NCI-H2029 (cell line): Measurements from ENCODE around the gene CXorf65.

ENCODE experiments used
- DNase-seq: peaks from one replicate; lab custom pipeline; 2025; lab: John Stamatoyannopoulos, UW

The CXorf65 gene

DNA sequence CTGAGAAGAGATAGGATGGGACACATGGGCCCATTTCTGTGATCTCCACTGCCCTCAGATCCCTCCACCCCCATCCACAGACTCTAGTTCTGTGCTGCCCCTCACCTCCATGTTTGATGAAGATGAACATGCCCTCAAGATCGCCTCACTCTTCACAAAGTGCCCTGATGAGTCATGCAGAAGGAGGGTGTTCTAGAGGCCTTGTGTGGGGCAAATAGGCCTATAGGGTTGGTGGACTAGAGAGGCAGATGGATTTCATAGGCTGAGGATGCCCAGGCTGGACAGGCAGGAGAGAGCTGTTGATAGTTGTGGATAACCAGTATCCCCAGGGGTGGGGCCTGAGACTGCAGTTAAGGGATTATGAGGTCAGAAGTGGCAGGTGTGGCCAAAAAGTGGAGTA lies at the start of gene CXorf65:
TSS of gene CXorf65 (minus strand) at position 314 of the 400 bp plus-strand sequence. CDS start at position 130, 184 bp downstream.
- no peak for DNase-seq

DNA sequence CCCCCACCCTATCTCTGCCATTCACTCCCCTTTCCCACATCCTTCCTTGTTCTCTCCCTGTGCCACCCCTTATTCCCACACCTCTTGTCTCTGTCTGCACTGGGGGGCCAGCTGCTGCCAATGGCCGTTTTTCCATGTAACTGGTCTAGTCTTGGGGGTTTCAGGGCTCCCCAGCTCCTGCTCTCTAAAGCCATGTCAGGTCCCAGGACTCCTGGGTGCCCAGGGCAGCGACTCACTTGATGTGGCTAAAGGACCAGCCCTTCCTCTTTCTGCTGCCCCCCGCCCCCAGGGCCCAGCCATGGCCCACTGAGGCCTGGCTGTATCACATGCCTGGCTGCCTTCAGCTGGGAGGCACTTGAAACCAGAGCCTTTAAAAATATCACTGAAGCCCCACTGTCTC lies 48.1 kb upstream of the CXorf65 start:
- DNase-seq = no peak

DNA sequence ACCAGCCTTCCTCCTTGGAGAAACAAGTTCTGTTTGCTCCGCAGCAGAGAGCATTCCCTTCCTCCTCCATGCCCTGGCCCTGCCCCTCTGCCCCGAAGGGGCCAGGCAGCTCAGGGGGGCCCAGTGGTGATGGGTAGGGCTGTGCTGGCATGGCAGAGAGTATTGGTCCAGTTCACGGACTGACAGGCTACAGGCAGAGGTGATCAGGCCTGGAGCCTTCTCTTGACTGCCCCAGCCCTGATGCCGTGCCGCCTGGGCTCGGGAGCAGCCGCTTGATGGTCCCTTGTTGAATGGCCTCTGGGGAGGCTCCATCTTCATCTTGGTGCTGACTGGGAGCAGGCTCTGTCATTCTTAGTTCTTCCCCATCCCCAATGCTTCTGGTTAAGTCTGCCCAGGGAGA lies 47.7 kb upstream of the CXorf65 start:
- DNase-seq = no peak

DNA sequence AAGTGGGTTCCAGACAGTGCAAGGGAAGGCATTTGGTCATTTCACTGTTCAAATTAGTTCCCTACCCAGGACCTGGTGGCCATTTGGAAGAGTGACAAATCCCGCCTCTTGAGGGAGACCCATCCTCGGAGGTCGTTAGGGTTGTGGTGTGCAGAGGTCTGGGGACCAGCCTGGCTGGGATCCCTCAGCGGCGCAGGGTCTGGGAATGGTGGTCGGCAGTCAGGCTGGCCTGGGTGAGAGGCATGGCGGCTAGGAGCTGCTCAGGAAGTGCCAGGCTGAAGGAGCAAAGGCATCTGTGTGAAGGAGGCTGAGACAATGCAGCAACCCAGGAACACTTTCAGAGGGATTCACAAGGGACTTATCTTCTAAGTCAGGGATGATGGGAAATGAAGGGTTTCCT lies 44.8 kb upstream of the CXorf65 start:
- DNase-seq = no peak

DNA sequence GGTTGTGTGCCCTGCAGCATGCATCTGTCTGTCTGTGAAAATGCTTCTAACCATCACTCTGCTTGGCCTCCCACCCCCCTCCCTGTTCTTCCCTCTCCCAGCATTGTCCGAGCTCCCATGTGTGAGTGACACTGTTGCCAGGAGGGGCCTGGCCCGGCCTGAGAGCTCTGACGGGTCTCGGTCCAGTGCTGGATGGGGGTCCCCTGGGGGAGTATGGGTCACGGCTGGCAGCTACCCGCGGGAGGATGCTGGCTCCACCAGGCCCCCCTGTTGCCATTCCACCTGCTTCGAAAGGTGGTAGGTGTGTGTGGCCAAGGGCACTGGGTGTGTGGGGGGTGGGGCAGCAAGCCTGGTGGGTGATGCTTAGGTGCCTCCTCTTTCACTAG lies 41.7 kb upstream of the CXorf65 start:
- no peak for DNase-seq

DNA sequence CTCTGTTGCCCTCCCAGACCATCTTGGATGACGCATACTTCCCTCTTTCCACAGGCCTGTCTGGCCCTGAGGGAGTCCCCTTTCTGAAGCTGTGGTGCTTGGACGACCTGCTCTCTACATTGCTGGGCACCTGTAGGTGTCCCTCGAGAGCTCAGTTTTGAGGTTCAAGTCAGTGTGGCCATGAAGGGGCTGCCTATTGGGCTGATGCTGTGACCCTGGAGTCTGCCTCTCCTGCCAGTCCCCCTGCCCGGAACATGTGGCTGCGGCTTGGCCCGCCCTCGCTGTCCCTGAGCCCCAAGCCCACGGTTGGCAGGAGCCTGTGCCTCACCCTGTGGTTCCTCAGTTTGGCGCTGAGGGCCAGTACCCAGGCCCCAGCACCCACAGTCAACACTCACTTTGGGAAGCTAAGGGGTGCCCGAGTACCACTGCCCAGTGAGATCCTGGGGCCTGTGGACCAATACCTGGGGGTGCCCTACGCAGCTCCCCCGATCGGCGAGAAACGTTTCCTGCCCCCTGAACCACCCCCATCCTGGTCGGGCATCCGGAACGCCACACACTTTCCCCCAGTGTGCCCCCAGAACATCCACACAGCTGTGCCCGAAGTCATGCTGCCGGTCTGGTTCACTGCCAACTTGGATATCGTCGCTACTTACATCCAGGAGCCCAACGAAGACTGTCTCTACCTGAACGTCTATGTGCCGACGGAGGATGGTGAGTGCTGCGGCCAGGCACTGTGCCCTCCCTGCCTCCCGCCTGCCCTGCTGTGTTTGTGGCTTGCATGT lies 41.1 kb upstream of the CXorf65 start:
- DNase-seq = no peak

DNA sequence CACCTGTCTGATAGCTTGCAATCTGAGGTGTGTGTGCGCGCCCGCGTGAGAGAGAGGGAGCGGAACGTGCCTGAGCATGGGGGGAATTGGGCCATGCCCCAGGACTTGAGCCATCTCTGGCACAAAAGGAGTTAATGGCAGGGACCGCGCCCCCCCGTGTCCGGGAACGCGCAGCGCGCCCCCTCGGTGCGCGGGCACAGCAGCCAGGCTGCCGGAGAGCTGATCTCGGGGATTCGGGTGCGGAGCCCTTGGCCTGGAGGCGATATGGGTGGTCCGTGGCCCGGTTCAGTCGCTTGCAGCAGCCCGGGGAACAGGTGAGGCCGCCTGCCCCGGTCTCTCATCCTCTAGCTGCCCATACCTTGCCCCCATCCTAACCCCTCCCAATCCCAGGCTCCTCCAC lies 38.1 kb upstream of the CXorf65 start, which contains the start of gene NLGN3:
TSS of gene NLGN3 (plus strand) at position 191 of the 400 bp plus-strand sequence. CDS start 2,909 bp downstream, outside the sequence.
- no peak for DNase-seq

DNA sequence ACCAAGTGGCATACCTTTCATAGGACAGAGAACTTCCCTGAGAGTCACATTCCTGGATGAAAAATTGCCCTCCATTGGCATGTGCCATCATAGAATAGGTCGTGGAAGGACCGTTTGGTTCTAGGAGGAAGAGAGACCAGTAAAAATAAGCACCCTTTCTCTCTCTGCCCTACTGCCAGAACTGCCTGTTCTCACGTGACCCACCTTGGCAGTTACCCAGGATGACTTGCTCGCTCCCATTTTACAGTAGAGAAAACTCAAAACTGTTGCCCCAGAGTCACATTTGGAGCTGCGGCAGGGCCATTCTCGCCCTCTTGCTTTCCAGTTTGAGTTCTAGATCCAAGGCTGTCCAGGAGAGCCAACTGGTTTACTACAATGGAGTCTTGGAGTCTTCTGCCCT lies 37.0 kb upstream of the CXorf65 start:
- DNase-seq = peak; percentile 8

DNA sequence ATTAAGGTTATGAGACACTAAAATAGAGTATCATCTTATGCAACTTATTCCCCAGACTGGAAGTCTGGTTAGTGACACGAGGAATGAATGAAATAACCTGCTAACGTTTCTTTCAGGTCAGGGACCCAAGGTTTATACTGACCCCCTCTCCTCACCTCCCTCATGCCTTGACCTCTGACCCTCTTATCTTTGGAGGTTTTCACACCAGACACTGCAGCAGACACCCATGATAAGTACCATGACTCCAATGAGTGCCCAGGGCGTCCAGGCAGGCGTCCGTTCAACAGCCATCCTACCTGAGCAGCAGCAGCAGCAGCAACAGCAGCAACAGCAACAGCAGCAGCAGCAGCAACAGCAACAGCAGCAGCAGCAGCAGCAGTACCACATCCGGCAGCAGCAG lies 33.9 kb upstream of the CXorf65 start:
- no peak for DNase-seq

DNA sequence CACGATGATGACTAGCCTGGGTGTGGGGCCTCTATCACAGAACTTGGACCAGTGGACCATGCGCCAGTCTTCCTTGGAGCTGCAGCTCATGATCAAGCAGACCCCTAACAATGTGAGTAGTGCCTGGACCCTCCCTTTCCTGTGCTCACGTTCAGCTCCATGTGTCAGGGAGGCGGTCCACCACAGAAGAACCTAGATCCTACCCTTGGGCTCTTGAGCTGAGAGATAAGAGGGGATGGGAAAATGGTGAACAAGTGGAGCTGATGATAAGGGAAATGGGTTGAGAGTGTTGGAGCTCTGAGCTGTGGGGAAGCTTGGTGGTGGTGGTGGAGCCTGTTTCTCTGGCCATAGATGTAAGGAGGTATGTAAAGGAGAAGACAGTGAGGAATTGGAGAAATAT lies 25.0 kb upstream of the CXorf65 start:
- DNase-seq = no peak

DNA sequence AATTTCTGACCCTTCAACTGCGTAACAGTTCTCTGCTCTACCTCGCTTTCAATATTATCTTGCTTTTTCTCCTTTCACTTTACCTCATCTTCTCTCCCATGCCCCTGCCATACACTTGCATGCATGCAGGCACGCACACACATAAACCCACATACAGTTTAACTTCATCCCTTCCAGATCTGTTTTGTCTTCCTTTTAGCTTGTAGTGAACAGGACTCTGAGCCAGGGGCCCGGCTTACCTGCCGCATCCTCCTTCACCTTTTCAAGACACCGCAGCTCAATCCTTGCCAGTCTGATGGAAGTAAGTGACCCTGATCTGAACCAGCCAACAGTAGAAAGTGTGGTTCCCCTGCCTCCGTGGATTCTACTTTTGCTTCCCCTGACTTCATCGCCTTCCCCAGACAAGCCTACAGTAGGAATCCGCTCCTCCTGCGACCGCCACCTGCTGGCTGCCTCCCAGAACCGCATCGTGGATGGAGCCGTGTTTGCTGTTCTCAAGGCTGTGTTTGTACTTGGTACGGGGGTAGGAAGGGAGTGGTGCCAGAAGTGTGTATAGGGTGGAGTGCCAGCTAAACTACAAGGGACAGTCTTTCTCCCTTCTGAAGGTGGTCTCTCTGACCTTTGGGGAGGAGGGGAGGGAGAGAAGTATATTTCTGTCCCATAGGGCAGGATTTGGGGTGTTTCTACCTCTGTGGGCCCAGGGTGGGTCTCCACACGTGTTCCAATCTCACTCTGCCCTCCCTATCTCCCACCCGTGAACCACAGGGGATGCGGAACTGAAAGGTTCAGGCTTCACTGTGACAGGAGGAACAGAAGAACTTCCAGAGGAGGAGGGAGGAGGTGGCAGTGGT lies 22.6 kb upstream of the CXorf65 start:
- no peak for DNase-seq

DNA sequence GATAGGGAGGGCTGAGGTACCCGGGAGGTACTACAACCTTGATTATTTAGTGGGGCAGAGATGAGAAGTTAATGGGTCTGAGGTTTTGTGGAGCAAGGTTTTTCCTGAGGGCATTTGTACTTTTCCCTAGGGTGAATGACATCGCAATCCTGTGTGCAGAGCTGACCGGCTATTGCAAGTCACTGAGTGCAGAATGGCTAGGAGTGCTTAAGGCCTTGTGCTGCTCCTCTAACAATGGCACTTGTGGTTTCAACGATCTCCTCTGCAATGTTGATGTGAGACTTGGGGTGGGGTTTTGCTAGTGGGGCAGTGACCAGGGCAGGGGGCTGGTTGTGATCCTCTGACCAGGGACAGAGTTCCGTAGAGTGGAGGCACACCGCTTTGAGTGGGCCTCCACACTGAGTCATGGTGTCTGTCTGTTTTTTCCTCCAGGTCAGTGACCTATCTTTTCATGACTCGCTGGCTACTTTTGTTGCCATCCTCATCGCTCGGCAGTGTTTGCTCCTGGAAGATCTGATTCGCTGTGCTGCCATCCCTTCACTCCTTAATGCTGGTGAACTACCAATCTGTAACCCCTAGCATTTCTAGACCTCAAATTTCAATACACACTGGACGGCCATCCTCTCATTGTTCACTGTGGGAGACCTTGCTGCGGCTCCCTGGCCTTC lies 21.8 kb upstream of the CXorf65 start:
- DNase-seq = no peak

DNA sequence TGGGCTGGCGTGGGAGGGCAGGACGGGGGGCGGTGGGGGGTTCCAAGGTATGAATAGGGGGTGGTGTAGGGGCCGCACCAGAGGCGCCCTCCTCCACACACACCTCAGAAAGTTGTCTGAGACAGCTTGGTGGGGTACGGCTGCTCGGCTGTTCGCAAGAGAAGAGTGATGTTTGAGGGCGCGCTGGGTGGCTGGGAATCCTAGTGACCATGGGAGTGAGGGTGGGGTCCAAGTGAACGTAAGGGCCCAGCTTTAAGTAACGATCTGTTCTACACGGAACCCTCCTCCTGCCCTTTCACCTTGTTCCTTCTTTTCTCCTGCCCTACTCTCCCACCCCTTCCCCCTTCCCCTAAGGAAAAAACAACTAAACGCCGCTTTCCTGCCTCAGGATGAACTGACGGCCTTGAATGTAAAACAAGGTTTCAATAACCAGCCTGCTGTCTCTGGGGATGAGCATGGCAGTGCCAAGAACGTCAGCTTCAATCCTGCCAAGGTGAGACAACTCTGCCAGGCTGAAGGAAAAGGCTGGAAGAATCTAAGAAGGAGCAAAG lies 12.5 kb upstream of the CXorf65 start:
- DNase-seq = no peak

DNA sequence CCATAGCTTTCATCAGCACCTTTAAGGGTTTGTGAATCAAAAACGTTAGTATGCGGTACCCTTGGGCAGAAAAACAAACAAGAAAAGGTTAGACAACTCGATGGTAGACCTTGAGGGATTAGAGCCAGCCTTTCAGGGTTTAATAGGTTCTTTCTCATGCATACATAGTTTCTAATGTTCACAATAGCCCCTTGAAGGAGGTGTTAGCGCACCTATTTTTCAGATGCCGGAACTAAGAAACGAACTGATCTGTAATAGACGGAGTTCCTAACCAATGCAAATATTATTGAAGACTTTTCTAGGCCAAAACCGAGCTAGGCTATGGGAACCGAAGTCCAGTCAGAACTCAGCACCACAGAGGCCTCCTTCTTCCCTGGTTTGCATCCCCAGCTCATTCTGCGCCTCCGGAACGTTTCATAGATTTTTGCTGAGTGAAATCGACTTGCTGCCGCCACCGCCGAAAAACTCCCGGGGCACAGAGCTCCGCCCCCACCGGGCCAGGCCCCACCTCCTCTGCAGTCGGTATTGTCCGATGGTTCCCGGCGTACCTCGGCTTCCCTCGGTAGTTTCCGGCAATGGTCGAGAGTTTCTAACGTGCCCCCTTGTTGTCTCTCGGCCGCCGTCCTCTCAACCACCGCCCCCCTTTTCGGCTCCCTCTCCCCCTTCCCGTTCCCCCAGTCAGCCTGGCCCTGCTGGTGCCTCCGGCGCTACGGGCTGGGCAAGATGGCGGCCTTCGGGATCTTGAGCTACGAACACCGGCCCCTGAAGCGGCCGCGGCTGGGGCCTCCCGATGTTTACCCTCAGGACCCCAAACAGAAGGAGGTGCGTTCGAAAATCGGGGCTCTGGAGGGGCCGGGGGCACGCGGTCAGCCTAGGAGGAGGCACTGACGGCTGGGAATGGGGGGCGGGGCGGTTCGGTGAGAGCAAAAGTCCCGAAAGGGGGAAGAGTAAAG lies 11.8 kb upstream of the CXorf65 start, which contains the start of gene MED12:
TSS of gene MED12 (plus strand) at position 565 of the 953 bp plus-strand sequence. CDS start at position 724, 159 bp downstream.
- DNase-seq = peak; percentile 18

DNA sequence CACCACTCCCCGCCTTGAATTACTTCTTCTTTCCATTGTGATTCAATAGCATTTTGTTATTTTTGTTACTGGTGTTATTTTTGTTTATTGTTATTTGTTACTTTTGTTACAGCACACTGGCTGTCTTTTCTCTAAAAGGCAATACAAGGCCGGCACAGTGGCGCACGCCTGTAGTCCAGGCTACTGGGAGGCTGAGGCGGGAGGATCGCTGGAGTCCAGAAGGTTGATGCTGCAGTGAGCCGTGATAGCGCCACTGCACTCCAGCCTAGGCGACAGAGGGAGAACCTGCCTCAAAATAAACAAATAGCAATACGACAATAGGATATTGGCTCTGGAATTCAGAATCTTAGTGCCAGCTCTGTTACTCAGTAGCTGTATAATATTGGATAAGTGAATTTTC lies 10.8 kb upstream of the CXorf65 start:
- no peak for DNase-seq

DNA sequence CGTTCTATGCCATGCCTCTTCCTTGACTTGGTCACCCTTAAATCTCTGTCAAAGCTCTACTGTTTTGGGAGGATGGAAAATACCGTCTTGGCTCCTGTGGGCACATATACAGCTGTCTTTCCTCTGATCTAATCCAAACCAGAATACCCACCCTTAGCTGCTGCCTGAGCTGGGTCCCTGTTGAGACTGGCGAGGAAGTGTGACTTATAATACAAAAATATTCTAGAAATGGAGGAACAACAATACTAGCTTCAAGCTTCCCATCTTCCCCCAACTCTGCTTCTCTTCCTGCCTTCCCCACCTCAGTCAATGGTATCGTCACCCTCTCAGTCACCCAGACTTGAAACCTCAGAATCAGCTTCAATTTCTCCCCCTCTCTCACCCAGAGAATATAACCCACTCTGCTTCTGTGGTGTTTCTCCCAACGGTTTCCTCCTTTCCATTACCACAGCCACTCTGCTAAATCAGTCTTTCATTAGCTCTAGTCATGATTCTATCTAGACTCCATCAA lies 5.4 kb upstream of the CXorf65 start:
- DNase-seq = no peak

DNA sequence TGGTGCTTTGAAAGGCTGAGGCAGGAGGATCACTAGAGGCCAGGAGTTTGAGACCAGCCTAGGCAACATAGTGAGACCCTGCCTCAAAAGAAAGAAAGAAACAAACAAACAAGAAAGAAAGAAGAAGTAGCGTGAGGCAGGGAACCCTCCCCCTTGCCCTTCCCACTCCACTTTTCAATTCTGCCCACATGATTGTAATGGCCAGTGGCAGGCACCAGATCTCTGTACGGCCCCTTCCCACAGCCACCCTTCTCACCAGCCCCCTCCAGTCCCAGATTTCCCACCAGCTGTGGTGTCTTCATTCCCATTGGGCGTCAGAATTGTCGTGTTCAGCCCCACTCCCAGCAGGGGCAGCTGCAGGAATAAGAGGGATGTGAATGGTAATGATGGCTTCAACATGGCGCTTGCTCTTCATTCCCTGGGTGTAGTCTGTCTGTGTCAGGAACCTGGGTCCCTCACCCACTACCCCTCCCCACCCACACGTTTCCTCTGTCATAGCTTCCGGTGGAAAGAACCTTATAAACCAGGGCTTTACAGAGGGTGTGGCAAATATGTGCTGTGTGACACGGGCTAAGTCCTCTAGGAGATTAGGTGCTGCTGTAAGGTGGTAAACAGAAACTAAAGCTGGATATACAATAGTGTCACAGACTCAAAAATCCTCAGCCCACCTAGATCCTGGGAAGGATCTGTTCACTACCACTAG lies 4.8 kb upstream of the CXorf65 start, which contains the start of gene IL2RG:
TSS of gene IL2RG (minus strand) at position 437 of the 703 bp plus-strand sequence. CDS start at position 399, 38 bp downstream.
- DNase-seq = no peak

DNA sequence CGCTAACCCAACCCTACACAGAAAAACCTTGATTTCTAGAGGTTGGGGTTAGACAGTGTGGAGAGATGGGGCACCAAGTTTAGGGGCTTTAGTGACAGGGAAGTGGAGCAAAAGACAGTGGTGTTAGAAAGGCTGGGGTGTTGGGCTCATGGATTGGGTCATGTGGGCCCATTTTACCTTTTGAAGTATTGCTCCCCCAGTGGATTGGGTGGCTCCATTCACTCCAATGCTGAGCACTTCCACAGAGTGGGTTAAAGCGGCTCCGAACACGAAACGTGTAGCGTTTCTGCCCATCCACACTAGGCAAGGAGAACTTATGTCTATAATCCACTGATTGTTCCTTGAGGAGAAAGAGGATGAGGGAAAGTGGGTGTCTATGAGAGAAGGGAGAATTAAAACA lies 2.5 kb upstream of the CXorf65 start:
- DNase-seq = no peak

DNA sequence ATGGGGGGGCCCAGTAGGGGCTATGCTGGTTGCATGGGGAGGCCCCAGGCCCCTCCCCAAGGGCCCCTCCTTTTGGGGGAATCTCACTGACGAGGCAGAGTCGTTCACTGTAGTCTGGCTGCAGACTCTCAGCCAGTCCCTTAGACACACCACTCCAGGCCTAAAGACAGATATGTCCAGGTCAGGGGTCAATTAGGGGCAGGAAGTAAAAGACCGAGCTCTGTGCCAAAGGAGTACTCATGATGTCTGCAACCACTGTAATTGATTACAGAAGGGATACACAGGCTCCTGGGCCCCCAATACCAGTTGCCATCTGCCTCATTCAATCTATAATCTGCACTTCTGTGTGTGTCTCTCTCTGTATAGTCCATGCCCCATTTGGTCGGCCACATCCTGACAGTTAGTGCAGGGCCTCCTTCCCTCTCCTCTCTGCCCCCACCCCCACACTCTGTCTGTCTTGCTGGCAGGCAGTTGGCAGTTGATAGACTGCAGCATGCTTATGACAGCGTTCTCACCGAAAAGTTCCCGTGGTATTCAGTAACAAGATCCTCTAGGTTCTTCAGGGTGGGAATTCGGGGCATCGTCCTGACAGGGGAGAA lies 1.3 kb upstream of the CXorf65 start:
- no peak for DNase-seq

DNA sequence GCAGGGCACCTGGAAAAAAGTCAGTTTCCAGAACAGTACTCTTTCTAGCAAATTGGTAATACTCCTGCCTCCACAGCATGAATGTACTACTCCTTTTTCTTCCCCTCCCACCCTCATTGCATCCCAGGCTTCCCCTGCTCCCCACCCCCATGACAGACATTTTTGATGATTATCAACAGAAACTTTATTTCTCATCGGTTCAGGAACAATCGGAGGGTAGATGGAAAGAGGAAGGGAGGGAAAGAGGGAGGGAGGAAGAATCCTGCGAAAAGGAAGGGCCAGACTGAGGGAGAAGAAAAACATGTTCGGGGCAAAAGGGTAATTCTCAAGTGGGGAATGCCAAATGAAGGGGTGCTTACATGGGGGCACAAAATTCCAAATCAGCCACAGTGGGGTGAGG lies 705 bp upstream of the CXorf65 start:
- no peak for DNase-seq
